Liver (tissue), 9 donors: ENCODE results near the gene CAPN15. TPM values are rescaled to one million over a fixed set of nuclear protein-coding genes. Genes with fewer than 3 reads are reported as not detected.
A peak's percentile ranks its signal among the peaks of the same experiment; 100 is the strongest.

Source experiments
- DNase-seq: peaks from one replicate; pipeline ENCODE4 v3.0.0-alpha.2; 2017; ENCODE audit warnings: low spot score
- H3K27ac ChIP-seq, 2 donors: one replicate each; pipeline ENCODE4 v1.7.0; 2013; ENCODE audit warnings: inconsistent platforms in 2 of 2, low read length in 2 of 2, control low read depth in 1 of 2, low read depth in 1 of 2, mild to moderate bottlenecking in 1 of 2
- H3K27me3 ChIP-seq, 4 donors: one replicate each; pipeline versions ENCODE4 v1.6.1 to v1.7.0; 2013; ENCODE audit warnings: low read length in 3 of 4, inconsistent platforms in 1 of 4, mild to moderate bottlenecking in 1 of 4, moderate library complexity in 1 of 4; ENCODE audit not compliant: control insufficient read depth in 4 of 4, insufficient read depth in 4 of 4
- H3K36me3 ChIP-seq, 4 donors: one replicate each; pipeline versions ENCODE4 v1.6.1 to v1.7.0; 2013; ENCODE audit warnings: low read length in 3 of 4, mild to moderate bottlenecking in 3 of 4, low read depth in 1 of 4, moderate library complexity in 1 of 4; ENCODE audit not compliant: control insufficient read depth in 4 of 4, insufficient read depth in 3 of 4
- H3K4me1 ChIP-seq, 4 donors: one replicate each; pipeline versions ENCODE4 v1.6.1 to v1.7.0; 2013; ENCODE audit warnings: low read length in 3 of 4, mild to moderate bottlenecking in 3 of 4, moderate library complexity in 1 of 4; ENCODE audit not compliant: control insufficient read depth in 4 of 4, insufficient read depth in 4 of 4
- H3K4me3 ChIP-seq, 3 donors: one replicate each; pipeline versions ENCODE4 v1.6.1 to v1.7.0; 2013; ENCODE audit warnings: low read length in 3 of 3, control low read depth in 1 of 3, low read depth in 1 of 3, mild to moderate bottlenecking in 1 of 3
- H3K9ac ChIP-seq, 2 donors: one replicate each; pipeline ENCODE4 v1.7.0; 2013; ENCODE audit warnings: low read length in 2 of 2, mild to moderate bottlenecking in 2 of 2, moderate library complexity in 2 of 2, control low read depth in 1 of 2, low read depth in 1 of 2
- H3K9me3 ChIP-seq, 4 donors: one replicate each; pipeline versions ENCODE4 v1.6.1 to v1.7.0; 2013; ENCODE audit warnings: low read length in 3 of 4; ENCODE audit not compliant: control insufficient read depth in 4 of 4
- ATF3 ChIP-seq: IDR thresholded peaks from 2 replicates; pipeline ENCODE4 v1.6.1; 2016; ENCODE audit warnings: antibody characterized with exemption
- CTCF ChIP-seq: fragments of 150-350 bp; IDR thresholded peaks from 2 replicates; pipeline ENCODE4 v1.5.1; 2017; ENCODE audit warnings: improper control_type of control experiment, low read depth, low read length; ENCODE audit not compliant: missing input control
- EGR1 ChIP-seq, 2 donors: IDR thresholded peaks; 2 replicates each; pipeline ENCODE4 v1.6.1; 2016 to 2018; ENCODE audit warnings: antibody characterized with exemption in 2 of 2, low read depth in 2 of 2
- FOXA1 ChIP-seq: IDR thresholded peaks from 2 replicates; pipeline ENCODE4 v1.6.1; 2016; ENCODE audit warnings: antibody characterized with exemption
- FOXA2 ChIP-seq: IDR thresholded peaks from 2 replicates; pipeline ENCODE4 v1.6.1; 2016; ENCODE audit warnings: antibody characterized with exemption
- GABPA ChIP-seq, 2 donors: IDR thresholded peaks in 1 of 2; conservative IDR thresholded peaks in 1 of 2; 2 replicates each; pipeline ENCODE4 v1.6.1; 2016; ENCODE audit warnings: antibody characterized with exemption in 2 of 2, mild to moderate bottlenecking in 1 of 2, moderate library complexity in 1 of 2
- HNF4A ChIP-seq, 2 donors: conservative IDR thresholded peaks; 2 replicates each; pipeline ENCODE4 v1.6.1; 2016; ENCODE audit warnings: antibody characterized with exemption in 2 of 2, mild to moderate bottlenecking in 2 of 2
- HNF4G ChIP-seq: IDR thresholded peaks from 2 replicates; pipeline ENCODE4 v1.6.1; 2016; ENCODE audit warnings: antibody characterized with exemption
- JUND ChIP-seq, 2 donors: IDR thresholded peaks; 2 replicates each; pipeline ENCODE4 v1.6.1; 2016; ENCODE audit warnings: antibody characterized with exemption in 2 of 2
- MAX ChIP-seq: IDR thresholded peaks from 2 replicates; pipeline ENCODE4 v1.6.1; 2016; ENCODE audit warnings: antibody characterized with exemption
- NR2F2 ChIP-seq: IDR thresholded peaks from 2 replicates; pipeline ENCODE4 v1.6.1; 2016; ENCODE audit warnings: antibody characterized with exemption
- RAD21 ChIP-seq, 2 donors: IDR thresholded peaks; 2 replicates each; pipeline ENCODE4 v1.6.1; 2016; ENCODE audit warnings: antibody characterized with exemption in 2 of 2, mild to moderate bottlenecking in 2 of 2
- REST ChIP-seq: IDR thresholded peaks from 2 replicates; pipeline ENCODE4 v1.6.1; 2016; ENCODE audit warnings: antibody characterized with exemption, mild to moderate bottlenecking
- RXRA ChIP-seq, 2 donors: IDR thresholded peaks; 2 replicates each; pipeline ENCODE4 v1.6.1; 2017 to 2018; ENCODE audit warnings: antibody characterized with exemption in 2 of 2, mild to moderate bottlenecking in 1 of 2
- SP1 ChIP-seq: IDR thresholded peaks from 2 replicates; pipeline ENCODE4 v1.6.1; 2018; ENCODE audit warnings: antibody characterized with exemption, mild to moderate bottlenecking
- TAF1 ChIP-seq: conservative IDR thresholded peaks from 2 replicates; pipeline ENCODE4 v1.6.1; 2016; ENCODE audit warnings: antibody characterized with exemption, mild to moderate bottlenecking
- YY1 ChIP-seq: IDR thresholded peaks from 2 replicates; pipeline ENCODE4 v1.6.1; 2016; ENCODE audit warnings: antibody characterized with exemption, mild to moderate bottlenecking
- ZBTB33 ChIP-seq: IDR thresholded peaks from 2 replicates; pipeline ENCODE4 v1.6.1; 2016; ENCODE audit warnings: antibody characterized with exemption
- WGBS: extraction: QIAGEN DNeasy Blood & Tissue Kit; methylation state at CpG from one replicate; pipeline ENCODE4 v1.1.7; 2013; 5-methylcytosine and 5-hydroxymethylcytosine counted together
- polyA plus RNA-seq, 2 donors: library from polyadenylated mRNA; stranded (reverse) in 1 of 2; unstranded in 1 of 2; fragments of 200-250 nt in 1 of 2; fragments of >200 nt in 1 of 2; fragmentation: Nextera tagmentation in 1 of 2; extraction: Ambion mirVana in 1 of 2; gene quantifications; one replicate each; pipeline versions ENCODE4 v1.2.1 to v1.2.3, GENCODE V29; 2013 to 2015
- total RNA-seq, 2 donors: library from RNA; depleted of rRNA; stranded (reverse); fragments of >200 nt; gene quantifications; one replicate each; pipeline ENCODE4 v1.2.3, GENCODE V29; 2014
- donor health status: healthy.
- donor health status: healthy.
- donor health status: healthy.
- donor health status: healthy.
- donor health status: healthy.

The CAPN15 gene
- total and polyA plus RNA-seq, 4 donors: 5.9 to 37.2 (median 21.6) TPM

GRCh38 chr16:507996-508395, 19.5 kb upstream of the CAPN15 start:
- H3K27me3 ChIP-seq: no peaks in the 10 kb centered on the region

More at GRCh38 chr16:507996-508395, 19.5 kb upstream of the CAPN15 start:
- peaks cover 2 to 25% (median 5%) of the 10 kb centered on the region in 4 donors for H3K36me3 ChIP-seq
- no peak overlapping the region for H3K9ac ChIP-seq
- H3K4me1 ChIP-seq: peaks cover 3 to 28% (median 12%) of the 10 kb centered on the region in 4 donors
- TF ChIP-seq YY1 (no peak), FOXA2 (no peak), GABPA (IDR thresholded peaks at IDR 0.05 in 1 of 2, conservative IDR thresholded peaks at IDR 0.05 in 1 of 2) (no peak), FOXA1 (no peak), ATF3 (no peak), MAX (no peak), HNF4G (no peak), JUND (IDR thresholded peaks at IDR 0.05) (no peak), EGR1 (IDR thresholded peaks at IDR 0.05; ENCODE audit: low read depth in 2 of 2) (no peak), RXRA (IDR thresholded peaks at IDR 0.05) (no peak), REST (no peak), SP1 (no peak), ZBTB33 (no peak), NR2F2 (no peak), CTCF (no peak), RAD21 (IDR thresholded peaks at IDR 0.05) (no peak), HNF4A (conservative IDR thresholded peaks at IDR 0.05) (no peak), TAF1 (no peak)
- 82% methylated on average over 6 of the region's 6 CpGs for WGBS
- no peak for DNase-seq
- no peaks in the 10 kb centered on the region for H3K9me3 ChIP-seq
- peak overlapping the region in 1 of 2 donors; percentile 4 for H3K27ac ChIP-seq
- H3K4me3 ChIP-seq: no peak overlapping the region
